Activated naive CD8-positive, alpha-beta T cell treated with anti-CD3 and anti-CD28 coated beads, Interleukin-2, amount 10 ng/mL, durations not matched to agents 7 days and 5 days (primary cell): ENCODE measurements around the gene SMIM35. TPM values are rescaled to one million over a fixed set of nuclear protein-coding genes. Genes with fewer than 3 reads are reported as not detected.
"Not testable (repeated sequence)": the region's sequence is repeated elsewhere in the genome, so short reads cannot be mapped to it uniquely, and the experiment has no call there.

Experiments
- ATAC-seq: fragments of 150-1000 bp; cut with Tn5 transposase; one replicate; pipeline ENCODE4 v1.10.0; 2021; ENCODE audit warnings: low read depth, moderate library complexity
- POLR2A ChIA-PET: fragments of 350-600 bp; sonication (Branson Sonifier 250); formaldehyde crosslinking; loops from one replicate; lab custom pipeline; 2021; ENCODE audit warnings: antibody characterized with exemption; lab: Charles Lee
- DNase-seq: peaks from one replicate; pipeline ENCODE4 v3.0.0; 2021
- H3K27ac Mint-ChIP-seq: one replicate; pipeline ENCODE4 v1.8.0; 2022; ENCODE audit warnings: mild to moderate bottlenecking, mixed read lengths
- H3K27me3 Mint-ChIP-seq: one replicate; pipeline ENCODE4 v1.8.0; 2022; ENCODE audit warnings: mild to moderate bottlenecking, moderate library complexity, mixed read lengths
- H3K36me3 Mint-ChIP-seq: one replicate; pipeline ENCODE4 v1.8.0; 2021; ENCODE audit warnings: mild to moderate bottlenecking, mixed read lengths
- H3K4me1 Mint-ChIP-seq: one replicate; pipeline ENCODE4 v1.8.0; 2021; ENCODE audit warnings: mixed read lengths
- H3K4me3 Mint-ChIP-seq: one replicate; pipeline ENCODE4 v1.8.0; 2022; ENCODE audit warnings: mild to moderate bottlenecking, moderate library complexity, mixed read lengths
- H3K9me3 Mint-ChIP-seq: one replicate; pipeline ENCODE4 v1.8.0; 2021; ENCODE audit warnings: mixed read lengths
- total RNA-seq, 2 experiments: library from RNA; stranded (reverse); gene quantifications; one replicate each; pipeline ENCODE4 v1.2.3, GENCODE V29; 2021

The SMIM35 gene
- total RNA-seq, 2 experiments from 2014 or later = 3.0 to 3.1 TPM

- POLR2A ChIA-PET = no interaction called here
- DNase-seq (no peak), ATAC-seq (no peak)
- Mint-ChIP-seq H3K4me1 (peaks cover 10% of the 10 kb centered on the region), H3K27ac (no peak overlapping the region), H3K4me3 (no peak overlapping the region), H3K9me3 (no peaks in the 10 kb centered on the region), H3K36me3 (no peaks in the 10 kb centered on the region), H3K27me3 (peaks cover 7% of the 10 kb centered on the region)
Observed at GRCh38 chr11:118068206-118068944, 18.4 kb downstream of the SMIM35 start.

GRCh38 chr11:118067006-118067405, 19.8 kb downstream of the SMIM35 start:
- POLR2A ChIA-PET = no interaction called here
- peaks cover 2% of the 10 kb centered on the region for H3K27me3 Mint-ChIP-seq
- no peak for DNase-seq
- no peak overlapping the region for H3K4me3 Mint-ChIP-seq
- H3K36me3 Mint-ChIP-seq = no peaks in the 10 kb centered on the region
- peaks cover 10% of the 10 kb centered on the region for H3K4me1 Mint-ChIP-seq
- H3K9me3 Mint-ChIP-seq = peaks cover 2% of the 10 kb centered on the region
- ATAC-seq = no peak
- H3K27ac Mint-ChIP-seq = no peak overlapping the region

GRCh38 chr11:118065384-118065783, 21.4 kb downstream of the SMIM35 start:
- no peak overlapping the region for H3K4me3 Mint-ChIP-seq
- H3K36me3 Mint-ChIP-seq = no peaks in the 10 kb centered on the region
- ATAC-seq (no peak), DNase-seq (no peak)
- peaks cover 2% of the 10 kb centered on the region for H3K9me3 Mint-ChIP-seq
- peaks cover 7% of the 10 kb centered on the region for H3K4me1 Mint-ChIP-seq
- H3K27ac Mint-ChIP-seq = no peak overlapping the region
- no peaks in the 10 kb centered on the region for H3K27me3 Mint-ChIP-seq
- POLR2A ChIA-PET = no interaction called here

GRCh38 chr11:118064956-118065355, 21.8 kb downstream of the SMIM35 start:
- Mint-ChIP-seq H3K4me1 (peaks cover 7% of the 10 kb centered on the region), H3K4me3 (no peak overlapping the region), H3K27ac (no peak overlapping the region), H3K27me3 (no peaks in the 10 kb centered on the region), H3K36me3 (no peaks in the 10 kb centered on the region), H3K9me3 (peaks cover 2% of the 10 kb centered on the region)
- ATAC-seq = no peak
- POLR2A ChIA-PET = no interaction called here
- DNase-seq = no peak

GRCh38 chr11:118062631-118063030, 24.1 kb downstream of the SMIM35 start:
- H3K27ac Mint-ChIP-seq = not testable (repeated sequence)

GRCh38 chr11:118062181-118062580, 24.6 kb downstream of the SMIM35 start:
- H3K9me3 Mint-ChIP-seq, H3K27ac Mint-ChIP-seq, H3K27me3 Mint-ChIP-seq, DNase-seq, POLR2A ChIA-PET, ATAC-seq, H3K4me3 Mint-ChIP-seq, H3K36me3 Mint-ChIP-seq: not testable (repeated sequence)
- H3K4me1 Mint-ChIP-seq = peaks cover 17% of the 10 kb centered on the region

More at GRCh38 chr11:118062631-118063030, 24.1 kb downstream of the SMIM35 start:
- ATAC-seq, H3K27me3 Mint-ChIP-seq, H3K9me3 Mint-ChIP-seq, POLR2A ChIA-PET, H3K4me3 Mint-ChIP-seq, DNase-seq, H3K36me3 Mint-ChIP-seq: not testable (repeated sequence)
- H3K4me1 Mint-ChIP-seq = peaks cover 15% of the 10 kb centered on the region

- peaks cover 2% of the 10 kb centered on the region for H3K9me3 Mint-ChIP-seq
- no peaks in the 10 kb centered on the region for H3K36me3 Mint-ChIP-seq
- no peak for DNase-seq
- peaks cover 7% of the 10 kb centered on the region for H3K27me3 Mint-ChIP-seq
- H3K27ac Mint-ChIP-seq = no peak overlapping the region
- POLR2A ChIA-PET = no interaction called here
- H3K4me1 Mint-ChIP-seq = peaks cover 23% of the 10 kb centered on the region
- no peak for ATAC-seq
- no peak overlapping the region for H3K4me3 Mint-ChIP-seq
Observed at GRCh38 chr11:118061586-118062125, 25.1 kb downstream of the SMIM35 start.

- ATAC-seq = no peak
- Mint-ChIP-seq H3K9me3 (peaks cover 2% of the 10 kb centered on the region), H3K4me3 (no peak overlapping the region), H3K27me3 (peaks cover 7% of the 10 kb centered on the region), H3K4me1 (peaks cover 24% of the 10 kb centered on the region), H3K36me3 (no peaks in the 10 kb centered on the region), H3K27ac (no peak overlapping the region)
- POLR2A ChIA-PET = no interaction called here
- no peak for DNase-seq
Observed at GRCh38 chr11:118060869-118061268, 25.9 kb downstream of the SMIM35 start.

- ATAC-seq (no peak), DNase-seq (no peak)
- POLR2A ChIA-PET = no interaction called here
- H3K27ac Mint-ChIP-seq = no peak overlapping the region
- H3K27me3 Mint-ChIP-seq = peaks cover 7% of the 10 kb centered on the region
- no peaks in the 10 kb centered on the region for H3K36me3 Mint-ChIP-seq
- peaks cover 2% of the 10 kb centered on the region for H3K9me3 Mint-ChIP-seq
- H3K4me3 Mint-ChIP-seq = no peak overlapping the region
- H3K4me1 Mint-ChIP-seq = peaks cover 22% of the 10 kb centered on the region
Observed at GRCh38 chr11:118060081-118060661, 26.6 kb downstream of the SMIM35 start.

- POLR2A ChIA-PET = no interaction called here
- Mint-ChIP-seq H3K4me3 (no peak overlapping the region), H3K27ac (no peak overlapping the region), H3K9me3 (peaks cover 2% of the 10 kb centered on the region), H3K4me1 (peaks cover 21% of the 10 kb centered on the region), H3K36me3 (no peaks in the 10 kb centered on the region), H3K27me3 (peaks cover 7% of the 10 kb centered on the region)
- ATAC-seq = no peak
- no peak for DNase-seq
Observed at GRCh38 chr11:118059246-118059940, 27.4 kb downstream of the SMIM35 start.

- POLR2A ChIA-PET = interaction anchor here (1.1 kb wide), 1 partner anchor 107 kb away, joined by 4 read pairs; no protein-coding TSS in a partner anchor
- Mint-ChIP-seq H3K27me3 (peaks cover 7% of the 10 kb centered on the region), H3K9me3 (peaks cover 2% of the 10 kb centered on the region), H3K4me1 (peaks cover 21% of the 10 kb centered on the region), H3K36me3 (no peaks in the 10 kb centered on the region), H3K4me3 (no peak overlapping the region), H3K27ac (no peak overlapping the region)
- no peak for DNase-seq
- no peak for ATAC-seq
Observed at GRCh38 chr11:118058311-118059245, 28.2 kb downstream of the SMIM35 start.

- Mint-ChIP-seq H3K36me3 (no peaks in the 10 kb centered on the region), H3K27me3 (peaks cover 7% of the 10 kb centered on the region), H3K4me3 (no peak overlapping the region), H3K27ac (peak overlapping the region; percentile 45), H3K4me1 (peaks cover 30% of the 10 kb centered on the region), H3K9me3 (no peaks in the 10 kb centered on the region)
- POLR2A ChIA-PET = interaction anchor here (1.1 kb wide), 1 partner anchor 106 kb away, joined by 4 read pairs; no protein-coding TSS in a partner anchor
- DNase-seq = no peak
- no peak for ATAC-seq
Observed at GRCh38 chr11:118057251-118058145, 29.3 kb downstream of the SMIM35 start.
